ENCODE measurements around the gene LSM2.
"Not testable (repeated sequence)": the region's sequence is repeated elsewhere in the genome, so short reads cannot be mapped to it uniquely, and the experiment has no call there.

GRCh38 chr6:31808599-31808998 is 1.8 kb upstream of the LSM2 start:
- TF ChIP-seq ZBTB8A (IDR thresholded peaks at IDR 0.05; ENCODE audit: partially characterized antibody); ZNF277 (CRISPR knock-in tag; IDR thresholded peaks at IDR 0.05; ENCODE audit: borderline replicate concordance); ARNT (IDR thresholded peaks at IDR 0.05); CTCF (IDR thresholded peaks at IDR 0.05 in 2 of 3, conservative IDR thresholded peaks at IDR 0.05 in 1 of 3; ENCODE audit: insufficient read depth in 2 of 3, low read depth in 1 of 3, low read length in 3 of 3); HMG20A (CRISPR knock-in tag; conservative IDR thresholded peaks at IDR 0.05); SOX6 (IDR thresholded peaks at IDR 0.05); MAZ (CRISPR knock-in tag; conservative IDR thresholded peaks at IDR 0.05 in 1 of 2, IDR thresholded peaks at IDR 0.05 in 1 of 2): not testable (repeated sequence)
